ENCODE data around the gene DHX30. TPM values are rescaled to one million over a fixed set of nuclear protein-coding genes. Genes with fewer than 3 reads are reported as not detected.
"Not testable (repeated sequence)": the region's sequence is repeated elsewhere in the genome, so short reads cannot be mapped to it uniquely, and the experiment has no call there.

DHX30 gene
- total RNA-seq, 1 donor from 2014 or later, result 42.4 TPM

GRCh38 chr3:47854267-47854666 is 51.3 kb downstream of the DHX30 start:
- no peak for DNase-seq

DNA sequence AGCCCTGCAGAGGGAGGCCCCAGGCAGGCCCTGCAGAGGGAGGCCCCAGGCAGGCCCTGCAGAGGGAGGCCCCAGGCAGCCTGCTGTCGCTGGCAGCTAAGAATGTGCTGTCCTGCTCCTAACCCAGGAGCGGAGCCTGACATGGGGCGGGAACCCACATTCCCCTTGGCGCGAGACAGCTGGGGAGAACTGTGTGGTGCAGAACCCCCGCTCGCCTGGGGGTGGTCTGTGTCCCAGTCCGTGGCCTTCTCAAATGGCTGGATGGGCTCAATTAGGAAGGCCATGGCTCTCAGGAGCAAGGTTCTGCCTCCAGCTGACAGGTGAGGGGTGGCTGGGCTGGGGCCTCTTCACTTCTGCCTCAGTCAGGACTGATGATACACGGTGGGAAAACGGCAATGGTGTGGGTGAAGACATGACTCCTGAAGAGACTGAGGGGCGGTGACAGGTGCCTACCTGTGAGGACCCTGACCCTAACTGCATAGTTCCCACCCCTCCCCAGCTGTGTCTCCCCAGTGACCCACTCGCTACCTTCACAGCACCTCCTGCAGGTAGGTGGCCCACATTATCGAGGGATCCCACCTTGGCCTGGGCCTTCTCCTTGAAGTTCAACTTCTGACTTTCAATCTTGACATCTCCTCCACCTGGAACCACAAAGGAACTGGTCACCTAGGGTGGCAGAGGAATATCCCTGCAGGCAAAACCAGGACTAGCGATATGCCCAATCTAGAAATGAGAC is 52.0 kb downstream of the DHX30 start:
- DNase-seq, result no peak

- DNase-seq, result no peak
These were observed 52.8 kb downstream of the DHX30 start for GRCh38 chr3:47855461-47856383.

DNA sequence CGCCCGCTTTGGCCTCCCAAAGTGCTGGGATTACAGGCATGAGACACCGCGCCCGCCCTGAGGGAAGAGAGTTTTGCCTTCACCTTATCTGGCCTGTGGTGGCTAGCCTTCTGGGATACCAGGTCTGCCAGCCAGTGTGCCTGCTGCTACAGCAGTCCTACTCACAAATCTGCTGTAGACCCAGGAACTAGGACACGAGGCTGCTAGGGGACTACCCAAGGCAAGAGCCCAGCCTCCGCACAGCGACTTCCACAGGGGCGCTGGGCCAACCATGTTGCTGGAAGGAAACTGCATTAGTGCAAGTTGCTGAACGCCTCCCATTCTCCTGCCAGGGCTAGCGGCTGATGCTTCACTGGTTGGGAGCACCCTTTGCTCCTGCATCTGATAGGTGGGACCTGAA is 53.7 kb downstream of the DHX30 start:
- no peak for DNase-seq

- DNase-seq, result no peak
These were observed 54.2 kb downstream of the DHX30 start for GRCh38 chr3:47857151-47857550.

GRCh38 chr3:47859956-47860605 is 57.1 kb downstream of the DHX30 start:
- no peak for DNase-seq

DNA sequence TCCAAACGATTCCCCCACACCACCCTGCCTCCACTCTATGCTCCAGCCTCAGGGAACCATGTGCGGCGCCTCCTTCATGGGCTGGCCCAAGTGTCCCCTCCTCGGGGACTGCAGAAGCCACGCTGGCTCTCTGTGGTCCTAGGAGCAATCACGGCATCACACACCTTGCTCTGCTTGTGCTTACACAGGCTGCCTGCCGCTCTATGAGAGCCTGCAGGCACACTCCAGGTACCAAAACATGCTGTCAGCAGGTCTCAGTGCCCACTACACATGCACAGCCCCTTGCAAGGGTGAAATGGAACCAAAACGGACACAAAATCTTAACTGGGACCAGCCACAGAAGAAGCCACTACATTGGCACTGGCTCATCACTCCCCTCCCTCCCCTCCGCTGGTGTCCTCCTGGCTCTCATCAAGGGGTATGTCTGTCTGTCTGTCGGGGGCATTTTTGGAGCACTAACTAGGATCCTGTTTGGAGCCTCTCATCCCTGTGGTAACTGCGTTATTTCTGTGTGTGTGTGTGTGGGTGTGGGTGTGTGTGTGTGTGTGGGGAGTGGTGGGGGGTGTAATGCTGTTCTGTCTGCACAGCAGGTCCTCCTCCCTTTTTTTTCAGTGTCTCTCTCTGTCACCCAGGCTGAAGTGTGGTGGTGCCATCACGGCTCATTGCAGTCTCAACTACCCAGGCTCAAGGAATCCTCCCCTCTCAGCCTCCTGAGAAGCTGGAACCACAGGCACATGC is 60.6 kb downstream of the DHX30 start:
- no peak for DNase-seq

GRCh38 chr3:47865192-47865591 is 62.3 kb downstream of the DHX30 start:
- no peak for DNase-seq

GRCh38 chr3:47867451-47868044 is 64.6 kb downstream of the DHX30 start:
- DNase-seq, result no peak

- DNase-seq, result no peak
These were observed 65.4 kb downstream of the DHX30 start for GRCh38 chr3:47868306-47868705.

- DNase-seq, result no peak
These were observed 67.2 kb downstream of the DHX30 start for GRCh38 chr3:47870156-47870555.

GRCh38 chr3:47870702-47871260 is 67.8 kb downstream of the DHX30 start:
- DNase-seq, result no peak

GRCh38 chr3:47871389-47871788 is 68.5 kb downstream of the DHX30 start:
- DNase-seq, result no peak

GRCh38 chr3:47872916-47873315 is 70.0 kb downstream of the DHX30 start:
- no peak for DNase-seq

GRCh38 chr3:47874438-47874837 is 71.5 kb downstream of the DHX30 start:
- no peak for DNase-seq

- DNase-seq, result no peak
These were observed 72.0 kb downstream of the DHX30 start for GRCh38 chr3:47874913-47875312.

DNA sequence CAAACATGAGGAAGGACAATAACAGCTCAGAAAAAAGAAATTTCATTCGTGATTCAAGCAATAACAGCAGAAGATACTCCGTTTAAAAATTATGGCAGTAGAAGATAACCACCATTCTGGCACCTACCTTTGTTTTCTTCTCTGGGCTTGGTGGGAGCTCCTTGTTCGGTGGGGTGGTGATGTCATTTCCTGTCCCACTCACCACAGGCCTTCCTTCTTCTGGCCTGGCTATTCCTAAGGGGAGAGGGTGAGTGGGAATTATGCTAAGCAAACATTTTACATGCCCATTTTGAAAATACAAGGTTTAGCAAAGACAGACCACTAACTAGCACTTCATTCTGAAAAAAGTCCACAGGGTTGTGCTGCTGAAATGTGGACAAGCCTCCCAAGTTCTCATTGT is 74.4 kb downstream of the DHX30 start:
- no peak for DNase-seq

DNA sequence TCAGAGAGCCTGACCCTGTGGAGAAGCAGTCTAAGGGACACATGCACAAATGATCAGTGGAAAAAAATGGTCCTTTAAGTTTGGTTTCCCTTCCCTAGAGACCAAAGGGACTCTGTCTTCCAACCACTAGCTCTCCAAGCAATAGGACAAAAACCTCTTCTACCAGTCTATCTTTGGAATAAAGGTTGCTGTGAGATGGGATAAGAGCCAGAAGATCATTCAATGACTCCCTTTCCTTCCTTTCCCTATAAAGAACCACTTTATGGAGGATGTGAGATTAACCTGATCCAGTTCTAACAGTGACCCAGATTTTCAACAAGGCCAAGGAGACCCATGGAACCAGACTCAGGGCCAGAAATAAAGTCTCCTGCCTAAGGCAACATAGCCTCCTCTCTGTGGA is 74.8 kb downstream of the DHX30 start:
- no peak for DNase-seq

DNA sequence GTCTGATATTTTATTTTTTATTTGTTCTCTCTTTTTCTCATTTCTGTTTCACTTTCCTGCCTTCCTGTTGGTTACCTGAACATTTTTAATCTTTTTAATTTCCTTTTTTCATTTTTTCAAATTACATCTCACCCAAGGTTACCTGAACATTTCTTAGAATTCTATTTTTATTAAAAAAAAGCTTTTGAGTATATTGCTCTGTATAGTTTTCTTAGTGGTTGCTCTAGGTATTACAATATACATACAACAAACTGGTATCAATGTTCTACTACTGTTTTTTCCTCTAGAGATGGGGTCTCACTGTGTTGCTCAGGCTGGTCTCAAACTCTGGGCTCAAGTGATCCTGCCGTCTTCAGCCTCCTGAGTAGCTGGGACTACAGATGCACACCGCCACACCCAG is 79.4 kb downstream of the DHX30 start:
- no peak for DNase-seq

- DNase-seq, result no peak
These were observed 81.7 kb downstream of the DHX30 start for GRCh38 chr3:47884603-47885002.

GRCh38 chr3:47885168-47885567 is 82.2 kb downstream of the DHX30 start:
- no peak for DNase-seq

DNA sequence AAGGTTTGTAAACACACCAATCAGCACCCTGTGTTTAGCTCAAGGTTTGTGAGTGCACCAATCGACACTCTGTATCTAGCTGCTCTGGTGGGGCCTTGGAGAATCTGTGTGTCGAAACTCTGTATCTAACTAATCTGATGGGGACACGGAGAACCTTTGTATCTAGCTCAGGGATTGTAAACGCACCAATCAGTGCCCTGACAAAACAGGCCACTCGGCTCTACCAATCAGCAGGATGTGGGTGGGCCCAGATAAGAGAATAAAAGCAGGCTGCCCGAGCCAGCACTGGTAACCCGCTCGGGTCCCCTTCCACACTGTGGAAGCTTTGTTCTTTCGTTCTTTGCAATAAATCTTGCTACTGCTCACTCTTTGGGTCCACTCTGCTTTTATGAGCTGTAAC is 85.1 kb downstream of the DHX30 start:
- not testable (repeated sequence) for DNase-seq

Measured in skin of body (tissue), 2 donors.